NCI-H1092 treated with DMSO at 0.1 percent for 48 hours (cell line): ENCODE data around the gene DOCK1.
"Not testable (repeated sequence)": the region's sequence is repeated elsewhere in the genome, so short reads cannot be mapped to it uniquely, and the experiment has no call there.

Experiments
- DNase-seq: peaks from one replicate; lab custom pipeline; 2025; lab: John Stamatoyannopoulos, UW

Gene DOCK1

DNA sequence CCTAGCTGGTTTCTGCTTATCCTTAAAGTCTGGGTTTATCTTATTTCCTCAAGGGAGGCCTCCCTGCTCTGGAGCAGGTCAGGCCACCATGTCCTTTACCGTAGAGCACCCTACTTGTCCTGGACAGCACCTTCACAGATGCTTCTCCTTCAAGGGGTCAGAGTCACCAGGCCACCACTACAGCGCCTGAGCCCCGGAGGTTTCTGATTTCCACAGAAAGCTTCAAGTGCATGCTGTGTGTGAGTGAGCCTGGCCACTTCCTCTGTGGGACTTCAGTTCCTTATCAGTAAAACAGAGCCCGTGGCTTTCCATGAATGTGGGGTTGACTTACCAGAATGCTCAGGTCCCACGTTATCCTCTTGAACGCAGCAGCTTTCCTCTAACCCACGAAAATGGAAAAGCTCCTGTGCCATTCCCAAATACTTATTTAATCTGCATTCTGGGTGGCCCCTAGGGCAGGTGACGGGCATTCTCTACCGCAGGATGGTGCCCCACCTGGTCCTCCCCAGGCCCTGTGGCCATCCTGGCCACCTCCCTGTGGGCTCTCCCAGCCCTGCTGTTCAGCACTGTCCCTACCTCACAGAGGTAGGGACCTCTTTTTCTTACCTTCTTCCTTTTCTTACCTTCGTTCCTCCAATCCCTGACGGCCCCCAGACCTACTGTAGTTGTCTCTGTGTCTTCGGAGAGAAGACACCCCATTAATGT is 1.4 kb upstream of the DOCK1 start:
- DNase-seq: no peak

- no peak for DNase-seq
Measured at GRCh38 chr10:126904516-126904817, 761 bp upstream of the DOCK1 start.

DNA sequence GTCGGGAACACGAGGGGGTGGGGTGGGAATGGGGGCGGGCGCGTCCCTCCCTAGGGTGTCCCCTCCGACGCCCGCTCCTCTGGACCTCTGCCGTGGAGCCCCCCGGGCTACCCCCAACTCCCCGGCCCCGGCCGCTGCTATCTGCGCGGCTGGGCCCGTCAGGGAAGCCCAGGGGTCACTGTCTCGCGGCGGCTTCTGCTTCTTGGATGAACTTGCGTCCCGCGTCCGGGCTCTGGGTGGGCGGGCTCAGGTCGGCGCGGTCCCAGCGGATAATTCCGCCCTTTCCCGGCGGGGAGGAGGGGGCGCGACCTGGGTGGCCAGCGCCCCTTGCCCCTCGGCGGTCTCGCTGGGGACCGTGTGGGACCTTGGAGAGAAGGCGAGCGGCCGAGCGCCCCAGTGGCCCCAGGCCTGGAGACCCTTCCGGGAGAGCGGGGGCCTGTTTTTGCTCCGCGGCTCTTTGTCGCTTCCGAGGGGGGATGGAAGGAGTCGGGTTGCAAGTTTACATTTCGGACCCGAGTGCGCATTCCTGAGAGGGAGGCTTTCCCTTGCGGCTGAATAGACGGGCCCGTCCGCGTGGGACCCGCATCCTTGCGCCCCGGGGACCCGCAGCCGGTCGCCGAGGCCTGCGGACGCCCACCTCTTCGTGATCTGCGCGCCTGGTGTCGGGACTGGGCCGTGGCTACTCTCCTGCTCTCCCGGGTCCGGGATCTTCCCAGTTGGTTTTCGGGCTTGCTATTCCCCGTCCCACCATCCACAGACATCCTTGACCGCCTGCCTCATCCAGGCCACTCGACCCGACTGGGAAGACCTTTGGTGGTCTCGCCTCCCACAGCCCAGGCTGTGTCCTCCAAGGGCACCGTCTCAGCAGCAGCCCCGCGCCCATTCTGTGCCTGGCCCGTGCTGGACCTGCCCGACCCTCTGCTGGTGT is 812 bp downstream of the DOCK1 start:
- no peak for DNase-seq

DNA sequence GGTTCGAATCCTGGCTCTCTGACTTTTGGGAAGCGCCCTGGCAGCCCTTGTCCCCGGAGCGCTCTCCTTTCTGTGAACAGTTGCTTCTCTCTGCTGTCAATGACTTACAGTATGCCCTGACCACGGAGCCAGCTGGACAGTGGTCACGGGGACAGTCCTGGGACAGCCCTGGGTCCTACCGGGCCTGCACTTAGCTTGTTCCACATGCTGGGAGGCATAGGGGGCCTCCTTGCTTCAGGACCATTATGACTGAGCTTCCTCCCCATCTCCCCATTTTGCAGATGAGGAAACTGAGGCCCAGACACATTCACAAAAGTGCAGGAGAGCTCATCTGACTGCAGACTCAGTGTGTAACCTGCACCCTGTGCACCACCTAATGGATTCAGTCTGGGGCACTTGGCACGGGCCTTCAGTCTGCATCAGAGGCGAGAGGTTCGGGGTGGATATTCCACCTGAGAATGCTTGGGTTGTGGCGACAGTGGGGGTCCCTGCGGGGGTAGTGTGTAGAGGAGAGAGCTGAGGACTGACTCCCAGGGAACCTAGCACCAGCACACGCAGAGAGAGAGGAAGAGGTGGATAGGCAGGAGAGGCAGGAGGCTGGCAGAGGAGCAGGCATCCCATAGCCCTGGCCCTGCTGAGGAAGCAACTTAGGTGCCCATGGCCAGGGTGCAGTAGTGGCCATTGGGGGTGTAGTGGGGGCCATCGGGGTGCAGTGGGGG is 1.6 kb downstream of the DOCK1 start:
- DNase-seq: no peak

DNA sequence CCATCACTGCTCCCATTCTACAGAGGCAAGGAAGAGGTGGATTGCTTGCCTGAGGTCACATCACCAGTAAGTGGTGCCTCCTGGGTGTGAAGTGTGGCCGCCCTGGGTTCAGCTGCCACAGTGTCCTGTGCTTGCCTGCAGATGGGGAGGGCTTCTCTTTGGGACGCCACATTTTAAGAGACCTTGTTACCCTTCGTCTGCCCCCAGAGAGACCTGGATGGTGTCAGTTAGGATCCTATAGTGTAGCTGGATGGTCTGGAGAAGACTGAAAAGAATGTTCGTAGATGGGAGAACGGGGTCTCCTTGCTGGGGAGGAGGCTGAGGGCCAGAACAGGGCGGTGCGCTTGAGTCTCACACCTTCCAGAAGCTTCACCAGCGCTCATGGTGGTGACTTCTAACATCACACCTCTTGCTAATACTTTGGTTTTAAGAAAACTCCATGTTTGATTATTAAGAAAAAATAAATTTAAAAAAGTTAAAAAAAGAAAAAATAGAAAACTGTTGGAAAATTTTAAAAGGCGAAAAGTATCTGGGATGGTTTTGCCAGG is 2.3 kb downstream of the DOCK1 start:
- DNase-seq: no peak

- DNase-seq: no peak
Measured at GRCh38 chr10:126908225-126908624, 3.0 kb downstream of the DOCK1 start.

- DNase-seq: no peak
Measured at GRCh38 chr10:126908729-126909128, 3.5 kb downstream of the DOCK1 start.

GRCh38 chr10:126909147-126909546 is 3.9 kb downstream of the DOCK1 start:
- no peak for DNase-seq

- DNase-seq: no peak
Measured at GRCh38 chr10:126910196-126910595, 5.0 kb downstream of the DOCK1 start.

DNA sequence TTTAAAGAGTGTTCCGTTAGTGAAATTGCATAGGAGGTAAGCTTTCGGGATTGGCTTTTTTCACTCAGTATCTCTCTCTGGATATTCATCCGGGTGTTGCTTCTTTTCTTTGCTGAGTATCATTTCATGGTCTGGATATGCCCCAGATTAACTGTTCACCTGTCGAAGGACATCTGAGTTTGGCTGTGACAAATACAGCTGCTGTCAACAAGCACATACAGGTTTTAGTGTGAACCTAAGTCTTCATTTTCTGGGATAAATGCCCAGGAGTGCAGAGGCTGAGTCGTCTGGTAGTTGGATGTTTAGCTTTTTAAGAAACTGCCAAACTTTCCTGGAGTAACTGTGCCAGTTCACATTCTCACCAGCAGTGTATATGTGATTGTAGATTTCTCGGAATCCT is 5.6 kb downstream of the DOCK1 start:
- no peak for DNase-seq

DNA sequence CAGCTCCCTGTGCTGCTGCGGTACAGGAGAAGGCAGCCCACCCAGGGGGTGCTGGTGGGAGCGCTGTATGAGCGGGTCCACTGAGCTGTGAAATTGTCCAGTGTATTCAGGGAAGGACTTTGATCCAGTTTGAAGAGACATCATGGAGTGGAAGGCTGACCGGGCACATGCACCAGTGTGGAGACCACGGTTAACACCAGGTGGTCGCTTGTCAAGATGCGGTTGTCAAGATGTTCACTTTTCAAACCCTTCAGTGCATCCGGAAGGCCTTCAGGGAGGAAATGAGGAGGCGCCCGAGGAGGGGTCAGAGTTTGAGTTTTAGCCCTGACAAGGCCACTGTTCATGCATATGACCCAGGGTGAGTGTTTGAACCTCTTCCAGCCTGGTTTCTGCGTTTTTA is 6.1 kb downstream of the DOCK1 start:
- DNase-seq: no peak

DNA sequence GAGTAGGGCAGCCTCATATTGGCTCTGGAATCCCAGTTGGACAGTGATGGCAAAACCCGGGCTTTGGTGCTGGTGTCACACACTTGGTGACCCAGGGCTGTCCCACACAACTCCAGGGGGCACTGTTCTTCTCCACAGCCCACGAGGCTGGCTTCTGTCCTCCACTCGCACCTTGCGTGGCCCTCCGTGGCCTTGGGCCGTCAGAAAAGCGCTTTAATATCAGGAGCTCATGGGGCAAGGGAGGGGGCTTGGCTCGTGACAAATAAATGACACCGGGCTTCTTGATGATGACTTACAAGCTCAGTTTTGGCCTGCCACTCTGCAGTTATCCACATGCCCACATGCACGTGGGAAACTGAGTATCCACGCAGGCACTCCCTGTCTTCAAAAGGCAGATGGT is 8.1 kb downstream of the DOCK1 start:
- DNase-seq: no peak

DNA sequence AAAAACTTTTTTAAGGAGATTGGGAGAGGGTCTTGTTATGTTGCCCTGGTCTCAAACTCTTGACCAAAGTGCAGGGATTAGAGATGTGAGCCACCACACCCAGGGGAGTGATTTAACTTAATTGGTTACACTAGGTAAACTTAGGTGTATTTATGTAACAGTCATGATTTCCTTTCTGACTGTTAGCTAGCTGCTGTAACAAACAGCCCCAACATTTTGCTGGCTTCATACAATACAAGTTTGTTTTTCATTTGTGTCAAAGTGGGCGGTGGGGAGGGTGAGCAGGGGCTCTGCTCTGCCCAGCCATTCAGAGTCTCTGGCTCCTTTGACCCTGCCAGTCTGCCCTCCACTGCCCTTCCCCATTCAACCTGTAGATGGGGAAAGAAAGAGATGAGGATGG is 9.3 kb downstream of the DOCK1 start:
- no peak for DNase-seq

DNA sequence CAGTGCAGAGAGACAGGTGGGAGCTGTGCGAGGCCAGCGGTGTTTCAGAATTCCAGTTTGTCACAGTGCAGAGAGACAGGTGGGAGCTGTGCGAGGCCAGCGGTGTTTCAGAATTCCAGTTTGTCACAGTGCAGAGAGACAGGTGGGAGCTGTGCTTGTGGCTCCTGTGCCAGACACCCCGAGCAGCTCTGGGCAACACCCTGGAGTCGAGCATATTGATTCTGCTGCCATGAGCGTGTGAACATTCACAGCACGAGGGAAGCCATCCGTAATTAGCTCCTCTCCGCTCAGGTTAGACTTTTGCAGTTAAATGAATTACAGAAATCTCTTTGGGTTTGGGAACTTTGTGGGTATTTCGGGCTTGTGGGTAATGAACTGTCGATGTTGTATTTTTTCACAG is 11.7 kb downstream of the DOCK1 start:
- DNase-seq: not testable (repeated sequence)

DNA sequence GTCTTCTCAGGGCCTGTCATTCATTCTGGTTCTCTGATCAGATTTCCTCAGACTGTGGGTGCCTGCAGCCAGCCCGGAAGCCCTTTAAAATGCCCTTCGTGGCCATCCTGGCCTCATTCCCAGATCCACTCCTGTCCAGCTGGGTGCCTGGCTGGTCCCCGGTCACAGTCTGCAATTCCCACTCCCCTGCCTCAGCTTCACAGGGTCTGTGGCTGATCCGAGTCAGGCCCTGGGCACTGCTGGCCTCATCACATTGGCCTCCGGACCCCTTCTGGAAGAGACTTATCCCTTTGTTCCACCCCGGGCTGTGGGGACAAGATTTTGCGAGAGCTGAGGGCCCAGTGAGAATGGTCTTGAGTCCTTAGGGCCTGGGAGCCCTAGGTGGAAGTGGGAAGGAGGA is 12.1 kb downstream of the DOCK1 start:
- DNase-seq: peak; percentile 8

DNA sequence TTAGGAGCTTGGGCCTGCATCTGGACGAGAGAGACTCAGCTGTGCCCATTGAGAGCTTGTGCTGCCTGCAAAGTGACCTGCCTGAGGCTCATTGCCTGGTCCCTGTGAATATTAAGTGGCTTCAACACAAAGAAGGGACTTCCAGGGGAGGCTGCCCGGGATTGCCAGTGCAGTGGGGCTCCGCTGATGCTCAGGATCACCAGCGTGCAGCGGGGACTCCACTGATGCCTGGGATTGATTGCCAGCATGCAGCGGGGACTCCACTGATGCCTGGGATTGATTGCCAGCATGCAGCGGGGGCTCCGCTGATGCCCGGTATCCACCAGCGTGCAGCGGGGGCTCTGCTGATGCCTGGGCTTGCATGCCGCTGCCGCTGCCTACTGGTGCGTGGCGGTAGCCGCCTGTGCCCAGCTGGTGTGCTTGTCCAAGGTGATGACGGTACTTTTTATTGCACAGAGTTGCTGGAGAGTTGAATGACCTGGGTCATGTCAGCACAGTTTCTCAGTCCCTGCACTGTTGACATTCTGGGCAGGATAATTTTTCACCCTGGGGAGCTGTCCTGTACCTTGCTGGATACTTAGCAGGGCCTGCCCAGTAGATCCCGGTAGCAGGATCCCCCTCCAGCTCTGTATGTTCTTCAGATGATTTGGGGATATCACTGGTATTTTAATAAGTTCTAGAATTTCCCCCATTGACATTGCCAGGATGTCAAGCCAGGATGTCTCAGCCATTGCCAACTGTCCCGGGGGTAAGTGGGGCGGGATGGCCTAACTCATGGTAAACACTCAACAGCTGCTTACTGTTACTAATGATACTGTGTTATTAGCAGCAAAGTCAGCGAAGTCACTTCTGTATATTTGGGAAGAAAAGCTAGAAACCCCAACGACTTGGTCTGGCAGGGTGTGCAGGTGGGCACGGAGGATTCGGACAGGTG is 13.0 kb downstream of the DOCK1 start:
- DNase-seq: peak; percentile 31

DNA sequence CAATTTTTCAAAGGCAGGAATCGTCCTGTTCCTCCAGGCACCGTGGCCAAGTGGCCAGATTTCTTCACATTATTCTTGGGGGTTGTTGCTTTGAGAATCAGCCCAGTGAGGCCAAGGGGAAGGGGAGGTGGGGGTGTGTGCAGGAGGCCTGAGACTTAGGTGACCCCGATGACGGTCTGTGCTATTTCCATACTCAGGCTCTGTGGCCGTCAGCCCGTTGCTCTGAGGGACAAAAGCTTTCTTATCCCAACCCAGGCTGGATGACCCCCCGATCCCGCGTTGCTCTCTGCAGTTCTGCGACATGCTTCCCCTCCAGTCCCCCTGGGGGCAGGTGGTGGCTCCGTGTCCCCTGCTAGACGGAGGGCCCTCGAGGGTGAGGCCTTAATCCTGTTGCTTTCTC is 14.2 kb downstream of the DOCK1 start:
- DNase-seq: no peak

- no peak for DNase-seq
Measured at GRCh38 chr10:126921162-126921561, 15.9 kb downstream of the DOCK1 start.

GRCh38 chr10:126921974-126922525 is 16.8 kb downstream of the DOCK1 start:
- DNase-seq: no peak

DNA sequence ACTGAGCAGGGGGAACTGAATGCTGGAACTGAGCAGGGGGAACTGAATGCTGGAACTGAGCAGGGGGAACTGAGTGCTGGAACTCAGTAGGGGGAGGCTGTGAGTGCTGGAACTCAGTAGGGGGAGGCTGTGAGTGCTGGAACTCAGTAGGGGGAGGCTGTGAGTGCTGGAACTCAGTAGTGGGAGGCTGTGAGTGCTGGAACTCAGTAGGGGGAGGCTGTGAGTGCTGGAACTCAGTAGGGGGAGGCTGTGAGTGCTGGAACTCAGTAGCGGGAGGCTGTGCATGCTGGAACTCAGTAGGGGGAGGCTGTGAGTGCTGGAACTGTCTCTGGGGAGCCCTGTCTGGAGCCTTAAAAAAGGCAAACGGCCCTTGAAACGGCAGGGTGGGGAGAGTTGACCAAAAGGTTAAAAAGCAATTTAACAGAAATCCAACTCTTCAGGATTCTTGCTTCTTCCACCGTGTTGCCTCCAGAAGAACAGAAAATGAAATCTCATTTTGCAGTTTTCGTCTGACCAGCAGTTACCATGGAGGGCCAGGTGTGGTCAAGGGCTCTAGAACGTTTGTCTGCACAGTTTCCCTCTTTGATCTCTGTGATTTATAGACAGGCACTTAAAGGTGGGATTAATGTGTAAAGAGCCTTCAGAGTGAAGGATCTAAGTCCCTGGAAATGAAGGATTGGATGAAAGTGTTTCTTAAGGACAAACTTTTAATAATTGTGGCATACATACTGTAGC is 19.1 kb downstream of the DOCK1 start:
- no peak for DNase-seq

GRCh38 chr10:126924915-126925300 is 19.7 kb downstream of the DOCK1 start:
- DNase-seq: no peak
